Right lobe of liver (tissue), 4 donors: ENCODE results near the gene RDX.

Experiments
- CTCF ChIP-seq, 4 donors: fragments of 200-600 bp in 3 of 4; fragments of 450-650 bp in 1 of 4; IDR thresholded peaks; one replicate each; pipeline versions ENCODE4 v1.5.1 to v1.8.0; 2016 to 2022; ENCODE audit warnings: antibody characterized with exemption in 4 of 4, mild to moderate bottlenecking in 2 of 4
- POLR2A ChIP-seq: fragments of 450-650 bp; IDR thresholded peaks from one replicate; pipeline ENCODE4 v1.6.1; 2017; ENCODE audit warnings: antibody characterized with exemption, mild to moderate bottlenecking
- donor health status: DM: no; HTN: no; CAD: no.
- donor health status: DM: no; HTN: no; CAD: no.
- donor health status: DM: no; HTN: yes; CAD: no.

GRCh38 chr11:110301577-110301976 lies 5.2 kb upstream of the RDX start:
- TF ChIP-seq CTCF (IDR thresholded peaks at IDR 0.05) (no peak), POLR2A (no peak)
